ENCODE data around the gene PPAT.
"Not testable (repeated sequence)": the region's sequence is repeated elsewhere in the genome, so short reads cannot be mapped to it uniquely, and the experiment has no call there.

Gene PPAT

GRCh38 chr4:56435140-56435926 lies at the start of gene PPAT:
Gene PPAT (minus strand): TSS chr4:56435615. CDS start chr4:56435477, 138 bp downstream.
- DNase-seq = peak; percentile 88

- DNase-seq = no peak
Measured at GRCh38 chr4:56480691-56481090, 45.3 kb upstream of the PPAT start.

GRCh38 chr4:56477192-56477702 lies 41.8 kb upstream of the PPAT start:
- DNase-seq = no peak

GRCh38 chr4:56475917-56476316 lies 40.5 kb upstream of the PPAT start:
- DNase-seq = no peak

- no peak for DNase-seq
Measured at GRCh38 chr4:56469489-56470210, 34.2 kb upstream of the PPAT start.

GRCh38 chr4:56468097-56468422 lies 32.6 kb upstream of the PPAT start:
- no peak for DNase-seq

GRCh38 chr4:56467284-56468096 lies 32.1 kb upstream of the PPAT start, which contains the start of gene SRP72:
Gene SRP72 (plus strand): TSS chr4:56467617. CDS start chr4:56467636, 19 bp downstream.
- DNase-seq = no peak

GRCh38 chr4:56466910-56467283 lies 31.5 kb upstream of the PPAT start:
- DNase-seq = no peak

GRCh38 chr4:56466296-56466761 lies 30.9 kb upstream of the PPAT start:
- not testable (repeated sequence) for DNase-seq

GRCh38 chr4:56465599-56466295 lies 30.3 kb upstream of the PPAT start:
- no peak for DNase-seq

- no peak for DNase-seq
Measured at GRCh38 chr4:56464581-56464980, 29.2 kb upstream of the PPAT start.

GRCh38 chr4:56463711-56464110 lies 28.3 kb upstream of the PPAT start:
- no peak for DNase-seq

GRCh38 chr4:56462157-56462556 lies 26.7 kb upstream of the PPAT start:
- DNase-seq = no peak

- no peak for DNase-seq
Measured at GRCh38 chr4:56460085-56460484, 24.7 kb upstream of the PPAT start.

GRCh38 chr4:56450342-56450741 lies 14.9 kb upstream of the PPAT start:
- no peak for DNase-seq

- DNase-seq = not testable (repeated sequence)
Measured at GRCh38 chr4:56449475-56449874, 14.1 kb upstream of the PPAT start.

- no peak for DNase-seq
Measured at GRCh38 chr4:56448301-56448700, 12.9 kb upstream of the PPAT start.

GRCh38 chr4:56445699-56446098 lies 10.3 kb upstream of the PPAT start:
- no peak for DNase-seq

GRCh38 chr4:56444719-56445118 lies 9.3 kb upstream of the PPAT start:
- no peak for DNase-seq

- DNase-seq = no peak
Measured at GRCh38 chr4:56440983-56441382, 5.6 kb upstream of the PPAT start.

- no peak for DNase-seq
Measured at GRCh38 chr4:56438766-56439165, 3.4 kb upstream of the PPAT start.

- DNase-seq = peak; percentile 2
Measured at GRCh38 chr4:56434599-56435139, 746 bp downstream of the PPAT start.
